Measurements from ENCODE around the gene MBNL2. TPM values are rescaled to one million over a fixed set of nuclear protein-coding genes. Genes with fewer than 3 reads are reported as not detected.

MBNL2 gene
- total RNA-seq, 2 experiments from 2014 or later = 2.7 to 7.4 TPM

DNA sequence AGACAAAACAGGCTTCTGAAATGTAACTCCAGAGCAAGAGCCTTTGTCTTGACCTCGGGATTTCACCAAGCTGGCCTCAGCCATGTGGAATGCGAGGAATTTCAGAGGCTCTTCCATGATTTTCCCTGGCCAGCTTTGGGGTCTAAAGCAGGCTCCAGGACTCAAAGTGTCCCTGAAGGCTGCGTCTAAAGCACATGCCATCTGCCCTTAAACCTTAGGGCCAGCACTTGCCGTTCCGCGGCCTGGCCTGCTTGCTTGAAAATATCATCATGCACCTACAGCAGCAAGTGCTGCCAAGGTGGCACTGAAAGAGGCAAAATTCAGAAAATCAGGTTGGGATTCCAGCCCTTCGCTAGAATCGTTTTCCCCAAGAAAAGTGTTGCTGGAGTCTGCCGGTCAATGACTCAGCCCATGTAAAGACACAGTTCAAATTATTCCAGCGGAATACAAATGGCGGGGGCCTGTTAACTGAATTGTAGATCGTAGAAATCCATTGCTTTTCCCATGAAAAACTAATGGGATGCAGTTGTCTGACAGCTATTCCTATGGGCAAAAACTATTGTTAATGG lies 106.2 kb downstream of the MBNL2 start:
- no TSS peak for BruUV-seq (replicated peaks)

GRCh38 chr13:97329331-97329730 lies 107.2 kb downstream of the MBNL2 start:
- H3K4me2 ChIP-seq (ENCODE audit: low read length) = no peak overlapping the region
- no peaks in the 10 kb centered on the region for H3K4me1 ChIP-seq (ENCODE audit: insufficient read depth, low read length, poor library complexity, severe bottlenecking)
- H3K4me3 ChIP-seq (ENCODE audit: low read depth, low read length, poor library complexity, severe bottlenecking) = no peak overlapping the region
- no peak overlapping the region for H2AFZ ChIP-seq (ENCODE audit: low read length)
- H4K20me1 ChIP-seq (ENCODE audit: insufficient read depth, low read length) = no peaks in the 10 kb centered on the region
- H3K27ac ChIP-seq (ENCODE audit: low read depth, low read length, poor library complexity, severe bottlenecking) = no peak overlapping the region
- no peaks in the 10 kb centered on the region for H3K9me2 ChIP-seq (ENCODE audit: insufficient read depth, low read length)
- TF ChIP-seq, protein P1, sequence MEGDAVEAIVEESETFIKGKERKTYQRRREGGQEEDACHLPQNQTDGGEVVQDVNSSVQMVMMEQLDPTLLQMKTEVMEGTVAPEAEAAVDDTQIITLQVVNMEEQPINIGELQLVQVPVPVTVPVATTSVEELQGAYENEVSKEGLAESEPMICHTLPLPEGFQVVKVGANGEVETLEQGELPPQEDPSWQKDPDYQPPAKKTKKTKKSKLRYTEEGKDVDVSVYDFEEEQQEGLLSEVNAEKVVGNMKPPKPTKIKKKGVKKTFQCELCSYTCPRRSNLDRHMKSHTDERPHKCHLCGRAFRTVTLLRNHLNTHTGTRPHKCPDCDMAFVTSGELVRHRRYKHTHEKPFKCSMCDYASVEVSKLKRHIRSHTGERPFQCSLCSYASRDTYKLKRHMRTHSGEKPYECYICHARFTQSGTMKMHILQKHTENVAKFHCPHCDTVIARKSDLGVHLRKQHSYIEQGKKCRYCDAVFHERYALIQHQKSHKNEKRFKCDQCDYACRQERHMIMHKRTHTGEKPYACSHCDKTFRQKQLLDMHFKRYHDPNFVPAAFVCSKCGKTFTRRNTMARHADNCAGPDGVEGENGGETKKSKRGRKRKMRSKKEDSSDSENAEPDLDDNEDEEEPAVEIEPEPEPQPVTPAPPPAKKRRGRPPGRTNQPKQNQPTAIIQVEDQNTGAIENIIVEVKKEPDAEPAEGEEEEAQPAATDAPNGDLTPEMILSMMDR (conservative IDR thresholded peaks at IDR 0.05; ENCODE audit: low read length) = no peak
- no peak for TF ChIP-seq EZH2phosphoT487 (IDR thresholded peaks at IDR 0.05; ENCODE audit: borderline replicate concordance, low read depth, low read length)
- DNase-seq (ENCODE audit: low spot score) = no peak
- no peaks in the 10 kb centered on the region for H3K9me3 ChIP-seq (ENCODE audit: low read length)
- CTCF ChIA-PET (ENCODE audit: unreplicated experiment) = no interaction called here
- H3K36me3 ChIP-seq (ENCODE audit: insufficient read depth, low read length) = no peaks in the 10 kb centered on the region
- no TSS peak for BruUV-seq (replicated peaks)
- no peaks in the 10 kb centered on the region for H3K79me2 ChIP-seq (ENCODE audit: insufficient read depth, low read depth, low read length)
- POLR2A ChIA-PET = no interaction called here
- intact Hi-C loops (cut with micrococcal nuclease; ENCODE audit: unreplicated experiment) = no loop called here

More for the DNA sequence above, 106.2 kb downstream of the MBNL2 start:
- no peaks in the 10 kb centered on the region for H3K4me1 ChIP-seq (ENCODE audit: insufficient read depth, low read length, poor library complexity, severe bottlenecking)
- TF ChIP-seq, protein P1 (conservative IDR thresholded peaks at IDR 0.05; ENCODE audit: low read length) = no peak
- TF ChIP-seq EZH2phosphoT487 (IDR thresholded peaks at IDR 0.05; ENCODE audit: borderline replicate concordance, low read depth, low read length) = no peak
- H3K9me2 ChIP-seq (ENCODE audit: insufficient read depth, low read length) = no peaks in the 10 kb centered on the region
- no peak for DNase-seq (ENCODE audit: low spot score)
- no peak overlapping the region for H3K4me2 ChIP-seq (ENCODE audit: low read length)
- no peaks in the 10 kb centered on the region for H3K36me3 ChIP-seq (ENCODE audit: insufficient read depth, low read length)
- H3K4me3 ChIP-seq (ENCODE audit: low read depth, low read length, poor library complexity, severe bottlenecking) = no peak overlapping the region
- intact Hi-C loops (cut with micrococcal nuclease; ENCODE audit: unreplicated experiment) = no loop called here
- no peaks in the 10 kb centered on the region for H3K79me2 ChIP-seq (ENCODE audit: insufficient read depth, low read depth, low read length)
- no peak overlapping the region for H2AFZ ChIP-seq (ENCODE audit: low read length)
- H3K9me3 ChIP-seq (ENCODE audit: low read length) = no peaks in the 10 kb centered on the region
- H4K20me1 ChIP-seq (ENCODE audit: insufficient read depth, low read length) = no peaks in the 10 kb centered on the region
- ChIA-PET CTCF (ENCODE audit: unreplicated experiment) (no interaction called here), POLR2A (no interaction called here)
- H3K27ac ChIP-seq (ENCODE audit: low read depth, low read length, poor library complexity, severe bottlenecking) = no peak overlapping the region

DNA sequence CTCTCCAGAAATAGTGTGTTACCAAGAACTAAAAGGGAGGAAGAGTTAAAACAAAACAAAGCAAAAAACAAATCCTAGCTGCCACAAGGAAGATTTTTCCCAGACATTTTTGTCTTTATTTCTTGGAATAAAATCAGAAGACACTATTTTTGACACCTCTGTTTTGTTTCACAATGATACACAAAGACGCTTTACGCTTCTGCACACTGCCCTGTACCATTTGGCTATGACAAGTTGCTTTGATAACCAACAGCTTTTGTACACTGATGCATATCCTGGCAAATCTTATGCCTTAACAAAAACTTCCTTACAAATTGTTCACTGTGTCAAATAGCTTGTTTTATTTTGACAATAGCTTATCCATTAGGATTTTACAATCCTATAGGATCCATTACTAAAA lies 108.3 kb downstream of the MBNL2 start:
- Histone ChIP-seq H3K36me3 (ENCODE audit: insufficient read depth, low read length) (no peaks in the 10 kb centered on the region), H3K4me2 (ENCODE audit: low read length) (no peak overlapping the region), H3K27ac (ENCODE audit: low read depth, low read length, poor library complexity, severe bottlenecking) (no peak overlapping the region), H3K9me3 (ENCODE audit: low read length) (no peaks in the 10 kb centered on the region), H4K20me1 (ENCODE audit: insufficient read depth, low read length) (no peaks in the 10 kb centered on the region), H3K9me2 (ENCODE audit: insufficient read depth, low read length) (no peaks in the 10 kb centered on the region), H3K4me1 (ENCODE audit: insufficient read depth, low read length, poor library complexity, severe bottlenecking) (no peaks in the 10 kb centered on the region), H3K79me2 (ENCODE audit: insufficient read depth, low read depth, low read length) (no peaks in the 10 kb centered on the region), H3K4me3 (ENCODE audit: low read depth, low read length, poor library complexity, severe bottlenecking) (no peak overlapping the region), H2AFZ (ENCODE audit: low read length) (no peak overlapping the region)
- CTCF ChIA-PET (ENCODE audit: unreplicated experiment) = no interaction called here
- POLR2A ChIA-PET = no interaction called here
- DNase-seq (ENCODE audit: low spot score) = no peak
- TF ChIP-seq EZH2phosphoT487 (IDR thresholded peaks at IDR 0.05; ENCODE audit: borderline replicate concordance, low read depth, low read length) = no peak
- TF ChIP-seq, protein P1 (conservative IDR thresholded peaks at IDR 0.05; ENCODE audit: low read length) = no peak
- BruUV-seq (replicated peaks) = no TSS peak
- intact Hi-C loops (cut with micrococcal nuclease; ENCODE audit: unreplicated experiment) = no loop called here

Data from OCI-LY7 (cell line).